Activated B cell treated with CpG ODN at 0.5 μM for 24 hours (primary cell): Measurements from ENCODE around the gene POU2F2. TPM values are rescaled to one million over a fixed set of nuclear protein-coding genes. Genes with fewer than 3 reads are reported as not detected.

Source experiments
- ATAC-seq: fragments of 200-7000 bp; cut with Tn5 transposase; one replicate; pipeline ENCODE4 v1.10.0; 2021; ENCODE audit warnings: low read depth, mild to moderate bottlenecking, moderate library complexity
- CTCF ChIA-PET: fragments of 350-600 bp; sonication (Branson Sonifier 250); formaldehyde crosslinking; loops from one replicate; lab custom pipeline; 2021; ENCODE audit warnings: antibody characterized with exemption; lab: Charles Lee
- POLR2A ChIA-PET: fragments of 350-600 bp; sonication (Branson Sonifier 250); formaldehyde crosslinking; loops from one replicate; lab custom pipeline; 2021; ENCODE audit warnings: antibody characterized with exemption; lab: Charles Lee
- DNase-seq: peaks from one replicate; pipeline ENCODE4 v3.0.0; 2022
- H3K27ac Mint-ChIP-seq: one replicate; pipeline ENCODE4 v1.8.0; 2020; ENCODE audit warnings: mixed read lengths
- H3K27me3 Mint-ChIP-seq: one replicate; pipeline ENCODE4 v1.8.0; 2021; ENCODE audit warnings: mixed read lengths
- H3K36me3 Mint-ChIP-seq: one replicate; pipeline ENCODE4 v1.8.0; 2021; ENCODE audit warnings: low read depth, mixed read lengths
- H3K4me1 Mint-ChIP-seq: one replicate; pipeline ENCODE4 v1.8.0; 2021; ENCODE audit warnings: mixed read lengths
- H3K4me3 Mint-ChIP-seq: one replicate; pipeline ENCODE4 v1.8.0; 2020; ENCODE audit warnings: mild to moderate bottlenecking, mixed read lengths
- H3K9me3 Mint-ChIP-seq: one replicate; pipeline ENCODE4 v1.8.0; 2020; ENCODE audit warnings: mixed read lengths
- intact Hi-C: fragments of 100-400 bp; cut with micrococcal nuclease; formaldehyde crosslinking; loops from one replicate; pipeline ENCODE4 v1.15.1; 2024
- total RNA-seq: library from RNA; stranded (reverse); gene quantifications from 2 replicates; pipeline ENCODE4 v1.2.3, GENCODE V29; 2022
- TF ChIP-seq, protein P1 (sequence below): fragments of 200-600 bp; IDR thresholded peaks from one replicate; pipeline ENCODE4 v1.8.0; 2022; ENCODE audit warnings: antibody characterized with exemption, mild to moderate bottlenecking

Gene POU2F2
- total RNA-seq, 1 donor from 2014 or later, result 577 TPM

GRCh38 chr19:42068361-42068755, 63.9 kb downstream of the POU2F2 start:
- ChIA-PET CTCF (no interaction called here), POLR2A (no interaction called here)
- Mint-ChIP-seq H3K4me1 (no peaks in the 10 kb centered on the region), H3K9me3 (no peaks in the 10 kb centered on the region), H3K27ac (no peak overlapping the region), H3K4me3 (no peak overlapping the region), H3K36me3 (no peaks in the 10 kb centered on the region), H3K27me3 (peaks cover 4% of the 10 kb centered on the region)
- intact Hi-C loops, result no loop called here
- DNase-seq, result no peak
- TF ChIP-seq, protein P1, sequence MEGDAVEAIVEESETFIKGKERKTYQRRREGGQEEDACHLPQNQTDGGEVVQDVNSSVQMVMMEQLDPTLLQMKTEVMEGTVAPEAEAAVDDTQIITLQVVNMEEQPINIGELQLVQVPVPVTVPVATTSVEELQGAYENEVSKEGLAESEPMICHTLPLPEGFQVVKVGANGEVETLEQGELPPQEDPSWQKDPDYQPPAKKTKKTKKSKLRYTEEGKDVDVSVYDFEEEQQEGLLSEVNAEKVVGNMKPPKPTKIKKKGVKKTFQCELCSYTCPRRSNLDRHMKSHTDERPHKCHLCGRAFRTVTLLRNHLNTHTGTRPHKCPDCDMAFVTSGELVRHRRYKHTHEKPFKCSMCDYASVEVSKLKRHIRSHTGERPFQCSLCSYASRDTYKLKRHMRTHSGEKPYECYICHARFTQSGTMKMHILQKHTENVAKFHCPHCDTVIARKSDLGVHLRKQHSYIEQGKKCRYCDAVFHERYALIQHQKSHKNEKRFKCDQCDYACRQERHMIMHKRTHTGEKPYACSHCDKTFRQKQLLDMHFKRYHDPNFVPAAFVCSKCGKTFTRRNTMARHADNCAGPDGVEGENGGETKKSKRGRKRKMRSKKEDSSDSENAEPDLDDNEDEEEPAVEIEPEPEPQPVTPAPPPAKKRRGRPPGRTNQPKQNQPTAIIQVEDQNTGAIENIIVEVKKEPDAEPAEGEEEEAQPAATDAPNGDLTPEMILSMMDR, result no peak
- ATAC-seq, result no peak

GRCh38 chr19:42067315-42067888, 64.8 kb downstream of the POU2F2 start:
- ChIA-PET POLR2A (interaction anchor here (1.1 kb wide), 1 partner anchor 9 kb away, joined by 3 read pairs; no protein-coding TSS in a partner anchor), CTCF (no interaction called here)
- H3K27ac Mint-ChIP-seq, result no peak overlapping the region
- intact Hi-C loops, result no loop called here
- no peaks in the 10 kb centered on the region for H3K36me3 Mint-ChIP-seq
- TF ChIP-seq, protein P1, result no peak
- DNase-seq, result no peak
- H3K4me3 Mint-ChIP-seq, result no peak overlapping the region
- no peak for ATAC-seq
- no peaks in the 10 kb centered on the region for H3K4me1 Mint-ChIP-seq
- H3K9me3 Mint-ChIP-seq, result no peaks in the 10 kb centered on the region
- peaks cover 4% of the 10 kb centered on the region for H3K27me3 Mint-ChIP-seq

- H3K4me3 Mint-ChIP-seq, result no peak overlapping the region
- no peaks in the 10 kb centered on the region for H3K4me1 Mint-ChIP-seq
- ChIA-PET POLR2A (no interaction called here), CTCF (no interaction called here)
- H3K27ac Mint-ChIP-seq, result no peak overlapping the region
- peaks cover 7% of the 10 kb centered on the region for H3K27me3 Mint-ChIP-seq
- no peaks in the 10 kb centered on the region for H3K9me3 Mint-ChIP-seq
- H3K36me3 Mint-ChIP-seq, result no peaks in the 10 kb centered on the region
- ATAC-seq (no peak), DNase-seq (no peak)
- TF ChIP-seq, protein P1, result no peak
- intact Hi-C loops, result no loop called here
Measured at GRCh38 chr19:42066075-42066754, 66.0 kb downstream of the POU2F2 start.

DNA sequence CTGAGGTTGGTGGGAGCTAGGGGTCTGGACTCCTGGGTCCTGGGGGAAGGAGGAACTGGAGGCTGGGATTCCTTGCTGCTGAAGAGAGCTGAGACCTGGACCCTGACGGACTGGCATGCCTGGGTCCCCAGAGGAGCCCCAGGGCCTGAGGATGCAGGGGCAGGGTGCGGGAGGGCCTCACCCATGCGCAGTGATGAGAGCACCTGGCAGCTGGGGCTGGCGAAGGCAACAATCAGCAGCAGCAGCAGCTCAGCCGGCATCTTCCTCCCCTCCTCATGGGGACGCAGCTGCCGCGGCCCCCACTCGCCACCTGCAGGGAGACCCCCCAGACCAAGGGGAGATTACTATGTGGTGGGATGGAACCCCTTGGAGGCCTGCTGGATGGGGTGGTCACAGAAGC, 66.7 kb downstream of the POU2F2 start:
- TF ChIP-seq, protein P1, result no peak
- H3K27ac Mint-ChIP-seq, result no peak overlapping the region
- H3K27me3 Mint-ChIP-seq, result peaks cover 6% of the 10 kb centered on the region
- no peaks in the 10 kb centered on the region for H3K36me3 Mint-ChIP-seq
- H3K4me3 Mint-ChIP-seq, result no peak overlapping the region
- no peak for DNase-seq
- no peaks in the 10 kb centered on the region for H3K9me3 Mint-ChIP-seq
- intact Hi-C loops, result no loop called here
- ChIA-PET CTCF (no interaction called here), POLR2A (no interaction called here)
- no peak for ATAC-seq
- no peaks in the 10 kb centered on the region for H3K4me1 Mint-ChIP-seq

DNA sequence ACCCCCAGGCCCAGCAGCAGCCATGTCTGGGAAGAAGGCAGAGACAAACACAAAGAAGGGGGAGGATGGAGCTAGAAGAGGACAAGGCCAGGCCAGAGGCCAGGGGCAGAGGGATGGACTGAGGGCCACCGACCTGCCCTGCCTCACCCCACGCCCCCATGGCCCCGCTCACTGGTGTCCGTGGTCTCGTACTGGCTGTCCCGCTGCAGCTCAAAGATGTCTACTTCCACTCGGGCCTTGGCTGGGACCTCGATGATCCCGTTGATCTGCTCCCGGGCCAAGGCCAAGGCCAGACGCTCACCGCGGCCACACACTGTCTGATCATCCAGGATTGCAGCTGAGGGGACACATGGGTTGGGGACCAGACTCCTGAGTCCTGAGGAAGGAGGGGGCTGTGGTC, 67.2 kb downstream of the POU2F2 start:
- H3K27me3 Mint-ChIP-seq, result peaks cover 5% of the 10 kb centered on the region
- intact Hi-C loops, result no loop called here
- TF ChIP-seq, protein P1, result no peak
- ATAC-seq (no peak), DNase-seq (no peak)
- no peaks in the 10 kb centered on the region for H3K36me3 Mint-ChIP-seq
- CTCF ChIA-PET, result no interaction called here
- H3K4me3 Mint-ChIP-seq, result no peak overlapping the region
- no peak overlapping the region for H3K27ac Mint-ChIP-seq
- POLR2A ChIA-PET, result interaction anchor here (0.8 kb wide), 1 partner anchor 11 kb away, joined by 3 read pairs; the partner anchor contains the start of gene ZNF574
- no peaks in the 10 kb centered on the region for H3K4me1 Mint-ChIP-seq
- no peaks in the 10 kb centered on the region for H3K9me3 Mint-ChIP-seq
